ENCODE results near the gene CEL. TPM values are rescaled to one million over a fixed set of nuclear protein-coding genes. Genes with fewer than 3 reads are reported as not detected.

The CEL gene
- total RNA-seq, 2 experiments from 2014 or later: 2.9 to 3.0 TPM

GRCh38 chr9:133108794-133109641, 47.2 kb downstream of the CEL start:
- DNase-seq (no peak), ATAC-seq (no peak)
- Mint-ChIP-seq H3K36me3 (ENCODE audit: low read depth) (peaks cover 35% of the 10 kb centered on the region), H3K4me1 (ENCODE audit: low read depth) (peaks cover 21% of the 10 kb centered on the region), H3K27me3 (no peaks in the 10 kb centered on the region), H3K27ac (no peak overlapping the region), H3K9me3 (no peaks in the 10 kb centered on the region), H3K4me3 (no peak overlapping the region)
- ChIA-PET POLR2A (interaction anchor here (0.6 to 2.1 kb wide), 5 partner anchors 9 to 914 kb away, joined by 3 to 6 read pairs (median 3); partner anchors contain the start of gene RALGDS), CTCF (interaction anchor here (1.5 to 22.4 kb wide), 3 partner anchors 13 to 77 kb away, joined by 3 to 376 read pairs (median 4); no protein-coding TSS in a partner anchor)
- TF ChIP-seq CTCF (IDR thresholded peaks at IDR 0.05): no peak
- intact Hi-C loops (cut with micrococcal nuclease): no loop called here

DNA sequence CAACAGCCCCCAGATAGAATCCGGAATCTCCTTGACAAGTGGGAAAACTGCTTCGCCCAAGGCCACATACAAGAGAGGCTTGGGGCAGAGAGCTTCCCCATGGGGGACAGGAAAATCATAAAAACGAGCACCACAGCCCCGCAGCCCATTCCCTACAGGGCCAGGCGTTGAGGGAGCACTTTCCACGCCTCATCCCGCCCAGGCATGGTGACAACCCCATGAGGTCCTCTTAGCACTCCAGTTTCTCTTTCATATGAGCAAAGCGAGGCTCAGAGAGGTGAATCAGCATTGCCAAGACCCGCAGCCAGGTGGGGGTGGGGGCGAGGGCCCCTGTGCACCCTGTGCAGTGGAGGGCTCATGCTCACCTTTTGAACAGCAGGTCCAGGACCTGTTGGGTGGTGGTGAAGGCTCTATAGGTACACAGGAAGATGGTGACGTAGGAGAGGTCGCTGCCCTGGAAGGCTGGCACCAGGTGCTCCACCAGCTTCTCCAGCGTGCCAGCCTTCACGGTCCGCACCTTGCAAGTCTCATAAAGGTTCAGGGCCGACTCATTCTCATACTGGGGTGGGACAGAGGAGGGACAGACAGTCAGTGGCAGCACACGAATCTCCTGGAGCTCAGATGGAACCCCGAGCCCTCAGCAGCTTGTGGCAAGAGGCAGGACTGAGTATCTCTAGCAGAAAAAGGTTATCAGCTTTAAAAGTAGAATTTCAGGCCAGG, 48.3 kb downstream of the CEL start:
- POLR2A ChIA-PET: interaction anchor here (0.6 to 2.1 kb wide), 4 partner anchors 11 to 913 kb away, joined by 3 to 6 read pairs (median 4); partner anchors contain the start of gene RALGDS
- TF ChIP-seq CTCF (IDR thresholded peaks at IDR 0.05): no peak
- Mint-ChIP-seq H3K36me3 (ENCODE audit: low read depth) (peaks cover 31% of the 10 kb centered on the region), H3K9me3 (no peaks in the 10 kb centered on the region), H3K27me3 (no peaks in the 10 kb centered on the region), H3K27ac (peak overlapping the region; percentile 15), H3K4me1 (ENCODE audit: low read depth) (peaks cover 32% of the 10 kb centered on the region), H3K4me3 (no peak overlapping the region)
- ATAC-seq (no peak), DNase-seq (no peak)
- CTCF ChIA-PET: interaction anchor here (0.6 to 22.4 kb wide), 5 partner anchors 27 to 88 kb away, joined by 3 to 376 read pairs (median 3); no protein-coding TSS in a partner anchor
- intact Hi-C loops (cut with micrococcal nuclease): no loop called here

GRCh38 chr9:133111808-133112662, 50.3 kb downstream of the CEL start:
- intact Hi-C loops (cut with micrococcal nuclease): no loop called here
- peaks cover 49% of the 10 kb centered on the region for H3K4me1 Mint-ChIP-seq (ENCODE audit: low read depth)
- no peak overlapping the region for H3K27ac Mint-ChIP-seq
- no peak overlapping the region for H3K4me3 Mint-ChIP-seq
- H3K9me3 Mint-ChIP-seq: no peaks in the 10 kb centered on the region
- no peaks in the 10 kb centered on the region for H3K27me3 Mint-ChIP-seq
- H3K36me3 Mint-ChIP-seq (ENCODE audit: low read depth): peaks cover 29% of the 10 kb centered on the region
- POLR2A ChIA-PET: interaction anchor here (0.5 to 2.0 kb wide), 4 partner anchors 18 to 1378 kb away, joined by 3 to 6 read pairs (median 4); no protein-coding TSS in a partner anchor
- DNase-seq (no peak), ATAC-seq (no peak)
- no peak for TF ChIP-seq CTCF (IDR thresholded peaks at IDR 0.05)
- CTCF ChIA-PET: interaction anchor here (22.4 kb wide), 1 partner anchor 34 kb away, joined by 376 read pairs; no protein-coding TSS in a partner anchor

DNA sequence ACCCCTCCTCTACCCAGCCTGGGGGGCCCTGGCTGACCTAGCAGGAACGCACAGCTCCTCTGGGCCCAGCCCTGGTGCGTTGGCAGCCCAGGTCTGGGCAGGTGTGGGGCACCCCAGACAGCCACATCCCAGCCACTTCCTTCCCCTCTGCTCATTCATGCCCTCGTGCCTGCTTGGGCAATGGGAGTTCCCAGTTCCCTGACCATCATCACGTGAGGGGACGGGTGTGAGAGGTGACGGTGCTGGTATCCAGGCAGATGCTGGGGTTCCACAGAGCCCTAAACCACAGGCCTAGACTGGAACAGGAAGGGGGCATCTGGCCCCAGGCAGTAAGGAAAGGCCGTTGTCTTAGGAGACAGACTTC, 50.9 kb downstream of the CEL start:
- ATAC-seq: no peak
- intact Hi-C loops (cut with micrococcal nuclease): no loop called here
- Mint-ChIP-seq H3K36me3 (ENCODE audit: low read depth) (peaks cover 26% of the 10 kb centered on the region), H3K27me3 (no peaks in the 10 kb centered on the region), H3K9me3 (no peaks in the 10 kb centered on the region), H3K4me1 (ENCODE audit: low read depth) (peaks cover 52% of the 10 kb centered on the region), H3K27ac (peak overlapping the region; percentile 70), H3K4me3 (no peak overlapping the region)
- no peak for TF ChIP-seq CTCF (IDR thresholded peaks at IDR 0.05)
- DNase-seq: peak; percentile 41
- ChIA-PET POLR2A (interaction anchor here (0.9 to 2.0 kb wide), 3 partner anchors 18 to 35 kb away, joined by 4 to 11 read pairs (median 6); no protein-coding TSS in a partner anchor), CTCF (interaction anchor here (22.4 kb wide), 1 partner anchor 33 kb away, joined by 376 read pairs; no protein-coding TSS in a partner anchor)

All from activated CD8-positive, alpha-beta T cell treated with anti-CD3 and anti-CD28 coated beads for 36 hours (primary cell).